CD4-positive, CD25-positive, alpha-beta regulatory T cell (primary cell): Measurements from ENCODE around the gene CEBPE. TPM values are rescaled to one million over a fixed set of nuclear protein-coding genes. Genes with fewer than 3 reads are reported as not detected.

Experiments
- ATAC-seq, 2 donors: fragments of 150-1000 bp; cut with Tn5 transposase; one replicate each; pipeline ENCODE4 v1.10.0; 2021; ENCODE audit warnings: low read depth in 2 of 2, moderate number of reproducible peaks in 2 of 2, moderate library complexity in 1 of 2
- DNase-seq, 3 donors: peaks; one replicate each; pipeline versions ENCODE4 v3.0.0 to v3.0.0-alpha.2; 2012 to 2022; ENCODE audit warnings: mixed read lengths in 1 of 3
- H3K27ac ChIP-seq: one replicate; pipeline ENCODE4 v1.7.0; 2013; ENCODE audit warnings: mild to moderate bottlenecking, low read length; ENCODE audit not compliant: insufficient read depth, poor library complexity, severe bottlenecking
- H3K27me3 ChIP-seq: one replicate; pipeline ENCODE4 v1.7.0; 2013; ENCODE audit warnings: low read length; ENCODE audit not compliant: control insufficient read depth, insufficient read depth
- H3K36me3 ChIP-seq: one replicate; pipeline ENCODE4 v1.7.0; 2013; ENCODE audit warnings: mild to moderate bottlenecking, low read length, moderate library complexity; ENCODE audit not compliant: control insufficient read depth, insufficient read depth
- H3K4me1 ChIP-seq: 2 replicates; pipeline ENCODE4 v1.7.0; 2013; ENCODE audit warnings: mild to moderate bottlenecking, low read length; ENCODE audit not compliant: insufficient read depth, control insufficient read depth, poor library complexity, severe bottlenecking
- H3K4me3 ChIP-seq: one replicate; pipeline ENCODE4 v1.7.0; 2013; ENCODE audit warnings: low read depth, mild to moderate bottlenecking, low read length, moderate library complexity
- H3K9me3 ChIP-seq, 2 experiments: 1 replicate in 1 of 2; 2 replicates in 1 of 2; pipeline ENCODE4 v1.7.0; 2013; ENCODE audit warnings: low read length in 2 of 2, mild to moderate bottlenecking in 1 of 2, moderate library complexity in 1 of 2; ENCODE audit not compliant: control insufficient read depth in 2 of 2
- H3K27ac Mint-ChIP-seq, 3 donors: one replicate each; pipeline ENCODE4 v1.8.0; 2020 to 2022; ENCODE audit warnings: mild to moderate bottlenecking in 3 of 3, mixed read lengths in 3 of 3, moderate library complexity in 2 of 3
- H3K27me3 Mint-ChIP-seq: one replicate; pipeline ENCODE4 v1.8.0; 2022; ENCODE audit warnings: mild to moderate bottlenecking, mixed read lengths
- H3K36me3 Mint-ChIP-seq: one replicate; pipeline ENCODE4 v1.8.0; 2020; ENCODE audit warnings: mixed read lengths
- H3K4me1 Mint-ChIP-seq, 4 donors: one replicate each; pipeline ENCODE4 v1.8.0; 2020 to 2022; ENCODE audit warnings: mixed read lengths in 4 of 4, mild to moderate bottlenecking in 1 of 4
- H3K4me3 Mint-ChIP-seq, 4 donors: one replicate each; pipeline ENCODE4 v1.8.0; 2020 to 2022; ENCODE audit warnings: mild to moderate bottlenecking in 4 of 4, mixed read lengths in 4 of 4, moderate library complexity in 3 of 4
- H3K9me3 Mint-ChIP-seq, 7 donors: one replicate each; pipeline ENCODE4 v1.8.0; 2020 to 2022; ENCODE audit warnings: mixed read lengths in 7 of 7, mild to moderate bottlenecking in 3 of 7, moderate library complexity in 2 of 7
- polyA plus RNA-seq, 4 donors: library from polyadenylated mRNA; unstranded; fragments of 300-500 nt; fragmentation: Illumina TruSeq; gene quantifications; one replicate each; pipeline ENCODE4 v1.2.3, GENCODE V29; 2021
- total RNA-seq: library from RNA; stranded (reverse); gene quantifications from one replicate; pipeline ENCODE4 v1.2.3, GENCODE V29; 2022

The CEBPE gene
- total and polyA plus RNA-seq, 5 donors from 2014 or later: 0.14 to 0.29 (median 0.24) TPM; not detected in 2

- ATAC-seq: peak; percentile 40 to 41
- peak overlapping the region; percentile 26 for H3K27ac ChIP-seq
- H3K4me3 Mint-ChIP-seq: no peak overlapping the region
These were observed 42.2 kb downstream of the CEBPE start for GRCh38 chr14:23076785-23077408.

GRCh38 chr14:23074906-23075305 lies 44.1 kb downstream of the CEBPE start:
- Mint-ChIP-seq H3K27ac (no peak overlapping the region), H3K27me3 (no peaks in the 10 kb centered on the region), H3K9me3 (no peaks in the 10 kb centered on the region), H3K4me3 (no peak overlapping the region), H3K4me1 (peaks cover 19 to 30% (median 27%) of the 10 kb centered on the region in 4 donors), H3K36me3 (peaks cover 42% of the 10 kb centered on the region)
- Histone ChIP-seq H3K27me3 (no peaks in the 10 kb centered on the region), H3K9me3 (no peaks in the 10 kb centered on the region), H3K4me1 (peaks cover 19% of the 10 kb centered on the region), H3K4me3 (no peak overlapping the region), H3K36me3 (peaks cover 75% of the 10 kb centered on the region), H3K27ac (no peak overlapping the region)
- DNase-seq (no peak), ATAC-seq (no peak)

More at GRCh38 chr14:23076785-23077408, 42.2 kb downstream of the CEBPE start:
- H3K4me1 ChIP-seq: peaks cover 2% of the 10 kb centered on the region
- Mint-ChIP-seq H3K27me3 (no peaks in the 10 kb centered on the region), H3K4me1 (peaks cover 9 to 17% (median 16%) of the 10 kb centered on the region in 4 donors), H3K27ac (peak overlapping the region in 2 of 3 donors; percentile 5 to 82), H3K9me3 (no peaks in the 10 kb centered on the region), H3K36me3 (peaks cover 56% of the 10 kb centered on the region)
- H3K27me3 ChIP-seq: no peaks in the 10 kb centered on the region
- DNase-seq: peak in 2 of 3 donors; percentile 47 to 49
- peaks cover 92% of the 10 kb centered on the region for H3K36me3 ChIP-seq
- no peak overlapping the region for H3K4me3 ChIP-seq
- H3K9me3 ChIP-seq: no peaks in the 10 kb centered on the region

DNA sequence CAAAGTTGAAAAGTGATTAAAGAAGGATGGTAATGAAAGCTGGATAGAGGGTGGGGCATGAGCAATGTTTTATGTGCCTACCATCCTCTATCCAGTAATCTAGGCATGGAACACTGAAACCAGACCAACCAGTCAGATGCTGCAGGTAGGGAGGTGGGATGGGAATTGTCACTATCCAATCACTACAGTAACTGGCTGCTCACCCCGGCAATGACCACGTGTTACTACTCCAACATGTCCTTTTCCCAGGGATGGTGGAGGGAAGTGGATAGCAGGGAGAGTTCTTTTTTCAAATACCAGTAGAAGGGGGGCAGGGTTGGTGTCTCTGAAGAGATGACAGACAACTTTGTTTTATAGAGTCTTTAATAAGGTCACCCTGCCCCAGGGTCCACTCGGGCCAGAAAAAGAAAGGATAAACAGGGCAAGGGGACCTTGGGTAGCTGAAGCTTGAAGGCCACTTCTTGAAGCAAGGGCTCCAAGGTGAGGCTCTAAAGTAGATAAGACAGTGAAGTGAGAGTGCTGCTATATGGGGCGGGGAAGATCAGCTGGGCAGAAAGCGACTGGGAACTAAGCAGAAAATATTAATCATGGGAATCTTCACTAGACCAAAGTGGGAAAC lies 47.0 kb downstream of the CEBPE start:
- Histone ChIP-seq H3K27me3 (no peaks in the 10 kb centered on the region), H3K27ac (peak overlapping the region; percentile 69), H3K36me3 (peaks cover 65% of the 10 kb centered on the region), H3K4me1 (peaks cover 24% of the 10 kb centered on the region), H3K9me3 (no peaks in the 10 kb centered on the region), H3K4me3 (peak overlapping the region; percentile 79)
- no peaks in the 10 kb centered on the region for H3K27me3 Mint-ChIP-seq
- no peak for DNase-seq
- H3K36me3 Mint-ChIP-seq: peaks cover 31% of the 10 kb centered on the region
- H3K4me1 Mint-ChIP-seq: peaks cover 18 to 41% (median 33%) of the 10 kb centered on the region in 4 donors
- H3K4me3 Mint-ChIP-seq: peak overlapping the region in 3 of 4 donors; percentile 92 to 97 (median 95)
- ATAC-seq: no peak
- no peaks in the 10 kb centered on the region for H3K9me3 Mint-ChIP-seq
- H3K27ac Mint-ChIP-seq: peak overlapping the region; percentile 79 to 97 (median 96)

DNA sequence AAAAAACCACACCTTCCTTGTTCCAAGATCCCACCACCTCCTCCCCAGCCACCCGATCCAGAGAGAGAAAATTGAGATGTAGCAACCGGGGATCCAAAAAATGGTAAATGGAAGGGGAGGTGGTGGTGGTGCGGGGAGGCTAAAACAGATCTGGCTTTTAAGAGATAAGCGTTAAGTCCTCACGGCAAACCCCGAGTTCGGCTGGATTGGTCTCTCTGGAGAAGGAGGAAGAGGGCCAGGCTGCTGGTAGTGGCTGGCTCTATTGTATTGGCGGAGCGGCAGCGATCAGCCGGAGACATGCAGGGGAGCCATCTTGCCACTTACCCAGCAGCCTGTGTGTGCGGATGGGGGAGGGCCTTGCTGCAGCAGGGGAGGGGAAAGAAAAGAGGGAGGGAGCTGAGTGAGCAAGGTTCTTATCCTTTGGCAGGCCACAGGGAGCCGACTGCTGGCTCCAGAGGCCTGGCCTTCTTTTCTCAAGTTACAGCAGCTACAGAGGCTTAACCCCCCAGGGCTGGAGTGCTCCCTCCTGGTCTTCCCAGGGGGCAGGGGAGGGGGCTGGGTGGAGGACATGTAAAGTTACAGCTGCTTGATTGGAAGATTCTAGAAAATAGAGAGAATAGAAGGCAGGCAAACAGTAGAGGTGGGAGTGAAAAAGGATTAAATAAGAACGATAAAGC lies 47.7 kb downstream of the CEBPE start:
- Histone ChIP-seq H3K4me1 (peaks cover 24% of the 10 kb centered on the region), H3K4me3 (peak overlapping the region; percentile 79), H3K27ac (peak overlapping the region; percentile 69), H3K36me3 (peaks cover 64% of the 10 kb centered on the region), H3K27me3 (no peaks in the 10 kb centered on the region), H3K9me3 (no peaks in the 10 kb centered on the region)
- Mint-ChIP-seq H3K9me3 (no peaks in the 10 kb centered on the region), H3K27me3 (no peaks in the 10 kb centered on the region), H3K4me1 (peaks cover 15 to 39% (median 33%) of the 10 kb centered on the region in 4 donors), H3K4me3 (peak overlapping the region; percentile 92 to 97 (median 94)), H3K36me3 (peaks cover 25% of the 10 kb centered on the region), H3K27ac (peak overlapping the region; percentile 79 to 97 (median 96))
- DNase-seq (peak; percentile 68 to 89 (median 72)), ATAC-seq (peak; percentile 88 to 89)

DNA sequence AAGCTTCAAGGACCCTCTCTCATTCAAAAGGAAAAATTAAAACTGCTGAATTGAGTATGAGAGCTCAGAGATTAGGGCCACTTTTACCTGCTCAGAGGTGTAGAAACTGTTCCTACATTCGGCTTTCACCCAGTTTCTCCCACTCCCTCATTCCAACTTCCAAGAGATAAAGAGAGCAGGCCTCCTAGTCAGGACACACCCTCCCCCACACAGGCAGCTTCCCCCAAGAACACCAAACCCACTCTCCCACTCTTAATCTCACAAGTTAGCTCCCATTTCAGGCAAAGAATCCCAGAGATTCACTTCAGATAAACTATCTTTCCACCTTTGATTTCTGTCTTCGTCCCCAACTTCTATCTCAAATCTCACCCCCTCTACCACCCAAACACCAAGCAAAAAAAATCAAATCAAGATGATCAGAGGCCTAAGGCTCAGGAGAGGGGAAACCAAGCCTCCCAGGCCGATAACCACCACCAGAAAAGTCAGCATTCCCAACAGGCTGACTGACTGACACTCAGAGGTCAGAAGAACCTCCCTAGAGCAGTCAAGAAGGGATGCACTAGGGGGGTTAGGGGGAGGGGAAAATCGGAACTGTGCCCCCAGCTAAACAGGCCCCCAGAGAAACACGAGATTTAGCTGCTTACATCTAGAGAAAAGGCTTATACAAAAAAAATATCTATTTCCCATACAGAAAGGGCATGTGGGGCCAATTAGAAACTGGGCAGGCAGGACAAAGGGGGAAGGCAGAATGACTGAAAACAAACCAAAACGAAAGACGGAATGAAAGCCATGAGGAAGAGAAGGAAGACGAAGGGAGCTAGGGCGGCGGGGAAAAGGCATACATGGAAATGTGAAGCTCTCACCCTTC lies 48.6 kb downstream of the CEBPE start:
- peak overlapping the region; percentile 92 to 97 (median 94) for H3K4me3 Mint-ChIP-seq
- no peaks in the 10 kb centered on the region for H3K9me3 ChIP-seq
- no peaks in the 10 kb centered on the region for H3K27me3 ChIP-seq
- DNase-seq (no peak), ATAC-seq (no peak)
- H3K4me3 ChIP-seq: peak overlapping the region; percentile 79
- peaks cover 24% of the 10 kb centered on the region for H3K4me1 ChIP-seq
- no peaks in the 10 kb centered on the region for H3K27me3 Mint-ChIP-seq
- H3K4me1 Mint-ChIP-seq: peaks cover 20 to 46% (median 40%) of the 10 kb centered on the region in 4 donors
- peak overlapping the region; percentile 69 for H3K27ac ChIP-seq
- H3K27ac Mint-ChIP-seq: peak overlapping the region; percentile 86 to 97 (median 96)
- no peaks in the 10 kb centered on the region for H3K9me3 Mint-ChIP-seq
- peaks cover 64% of the 10 kb centered on the region for H3K36me3 ChIP-seq
- H3K36me3 Mint-ChIP-seq: peaks cover 24% of the 10 kb centered on the region

DNA sequence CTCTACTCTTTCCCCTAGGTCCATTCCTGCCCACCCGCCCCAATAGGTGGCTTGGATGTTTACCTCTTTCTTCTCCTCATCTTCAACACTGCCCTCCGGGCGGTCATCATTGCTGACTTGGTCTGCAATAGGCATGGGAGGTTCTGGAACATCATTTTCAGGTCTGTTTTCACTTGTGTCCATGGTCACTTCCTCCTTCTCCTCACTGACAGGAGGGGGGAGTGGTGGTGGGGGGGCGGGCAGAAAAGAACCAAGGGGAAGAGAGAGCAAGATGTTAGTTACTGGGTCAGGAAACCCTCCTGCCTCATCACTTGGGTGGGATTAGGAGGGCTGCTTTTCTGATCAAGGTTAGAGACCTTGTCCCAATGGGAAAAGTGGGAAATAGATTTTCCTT lies 49.6 kb downstream of the CEBPE start:
- Mint-ChIP-seq H3K4me1 (peaks cover 20 to 46% (median 40%) of the 10 kb centered on the region in 4 donors), H3K4me3 (peak overlapping the region in 2 of 4 donors; percentile 70 to 92), H3K9me3 (no peaks in the 10 kb centered on the region), H3K36me3 (peaks cover 20% of the 10 kb centered on the region), H3K27me3 (no peaks in the 10 kb centered on the region), H3K27ac (peak overlapping the region in 2 of 3 donors; percentile 55 to 89)
- peaks cover 59% of the 10 kb centered on the region for H3K36me3 ChIP-seq
- H3K4me3 ChIP-seq: no peak overlapping the region
- ATAC-seq: no peak
- H3K9me3 ChIP-seq: no peaks in the 10 kb centered on the region
- no peaks in the 10 kb centered on the region for H3K27me3 ChIP-seq
- H3K4me1 ChIP-seq: peaks cover 24% of the 10 kb centered on the region
- no peak for DNase-seq
- peak overlapping the region; percentile 58 for H3K27ac ChIP-seq

DNA sequence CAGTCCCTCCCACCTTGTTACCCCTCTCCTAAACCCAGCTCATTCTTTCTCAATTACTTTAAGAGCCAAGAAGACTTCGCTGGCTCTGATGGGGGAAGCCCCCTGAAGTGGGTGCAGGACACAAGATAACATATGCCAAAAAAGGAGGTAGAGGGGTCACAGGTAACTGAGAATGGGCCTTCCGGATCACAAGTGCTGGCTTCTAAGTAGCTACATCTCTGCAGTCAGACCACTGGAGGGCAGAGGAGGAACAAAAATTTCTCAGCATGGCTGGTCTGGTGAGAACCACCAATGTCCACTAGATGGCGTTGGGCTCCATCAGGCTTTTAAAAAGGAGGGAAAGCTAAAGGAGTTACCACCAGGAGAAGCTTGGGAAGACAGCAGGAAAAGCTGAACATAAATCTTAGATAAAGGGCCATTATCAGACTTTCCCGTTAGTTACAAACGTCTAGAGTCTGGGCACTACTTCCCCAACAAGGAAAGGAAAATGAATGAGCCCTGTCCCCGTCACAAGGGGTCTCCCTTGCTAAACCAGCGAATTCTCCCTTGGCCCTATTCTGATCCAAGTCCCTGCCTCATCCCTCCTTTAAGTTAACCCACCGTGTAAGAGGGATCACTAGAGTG lies 50.2 kb downstream of the CEBPE start:
- Mint-ChIP-seq H3K9me3 (no peaks in the 10 kb centered on the region), H3K27ac (peak overlapping the region; percentile 65 to 89 (median 82)), H3K36me3 (peaks cover 24% of the 10 kb centered on the region), H3K4me3 (peak overlapping the region; percentile 62 to 75 (median 70)), H3K27me3 (no peaks in the 10 kb centered on the region), H3K4me1 (peaks cover 20 to 46% (median 40%) of the 10 kb centered on the region in 4 donors)
- Histone ChIP-seq H3K4me1 (peaks cover 24% of the 10 kb centered on the region), H3K9me3 (no peaks in the 10 kb centered on the region), H3K27ac (peak overlapping the region; percentile 58), H3K36me3 (peaks cover 60% of the 10 kb centered on the region), H3K4me3 (no peak overlapping the region), H3K27me3 (no peaks in the 10 kb centered on the region)
- ATAC-seq: peak; percentile 84 to 85
- peak; percentile 65 to 89 (median 79) for DNase-seq
